HUES64 (cell line): ENCODE results near the gene SENP1.

Experiments used
- H3K27ac ChIP-seq: 2 replicates; pipeline ENCODE4 v1.7.0; 2013; ENCODE audit warnings: low read depth, low read length, inconsistent platforms
- H3K27me3 ChIP-seq: 2 replicates; pipeline ENCODE4 v1.6.1; 2013; ENCODE audit warnings: mild to moderate bottlenecking, low read length; ENCODE audit not compliant: insufficient read depth
- H3K36me3 ChIP-seq: 2 replicates; pipeline ENCODE4 v1.6.1; 2013; ENCODE audit warnings: mild to moderate bottlenecking, low read length; ENCODE audit not compliant: insufficient read depth
- H3K4me1 ChIP-seq: 2 replicates; pipeline ENCODE4 v1.6.1; 2013; ENCODE audit warnings: mild to moderate bottlenecking, low read length, moderate library complexity; ENCODE audit not compliant: insufficient read depth
- H3K4me3 ChIP-seq: 2 replicates; pipeline ENCODE4 v1.5.1; 2013; ENCODE audit warnings: mild to moderate bottlenecking, low read length, moderate library complexity
- H3K9ac ChIP-seq: 2 replicates; pipeline ENCODE4 v1.6.1; 2013; ENCODE audit warnings: mild to moderate bottlenecking, low read depth, low read length
- H3K9me3 ChIP-seq: 2 replicates; pipeline ENCODE4 v1.6.1; 2013; ENCODE audit warnings: low read depth, low read length; ENCODE audit not compliant: insufficient read depth
- WGBS: fragments of 150-250, 120-280 bp; methylation state at CpG from one replicate; pipeline ENCODE4 v1.1.7; 2013; ENCODE audit warnings: missing lambda C conversion rate; 5-methylcytosine and 5-hydroxymethylcytosine counted together

SENP1 gene

DNA sequence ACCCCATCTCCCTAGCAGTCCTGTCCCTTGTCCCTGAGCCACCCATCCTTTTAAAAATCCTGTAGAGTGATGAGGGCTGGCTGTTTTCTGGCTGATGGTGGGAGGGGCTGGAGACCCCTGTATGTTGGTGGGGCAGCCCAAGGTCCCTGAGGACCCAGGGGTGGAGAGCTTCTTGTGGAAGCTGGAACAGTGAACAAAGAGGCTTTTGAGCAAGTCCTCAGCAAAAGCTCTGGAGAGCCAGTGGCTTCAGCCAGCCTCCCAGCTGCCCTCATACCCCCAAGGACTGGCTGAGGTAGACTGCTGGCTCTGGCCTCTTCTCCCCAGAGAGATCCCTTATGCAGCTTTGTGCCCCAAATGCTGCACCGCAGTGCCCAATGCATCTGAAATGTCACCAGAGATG is 72.4 kb downstream of the SENP1 start:
- Histone ChIP-seq H3K27me3 (peaks cover 91% of the 10 kb centered on the region), H3K36me3 (no peaks in the 10 kb centered on the region)
- 100% methylated on average over 1 of the region's 1 CpG for WGBS

GRCh38 chr12:48032597-48032996 is 73.3 kb downstream of the SENP1 start:
- H3K4me1 ChIP-seq = peaks cover 22% of the 10 kb centered on the region
- H3K9ac ChIP-seq = no peak overlapping the region
- no peak overlapping the region for H3K4me3 ChIP-seq
- no peaks in the 10 kb centered on the region for H3K9me3 ChIP-seq
- H3K36me3 ChIP-seq = no peaks in the 10 kb centered on the region
- WGBS = 90% methylated on average over 1 of the region's 1 CpG
- H3K27me3 ChIP-seq = peaks cover 91% of the 10 kb centered on the region
- no peak overlapping the region for H3K27ac ChIP-seq

More for the DNA sequence above, 72.4 kb downstream of the SENP1 start:
- H3K27ac ChIP-seq = no peak overlapping the region
- H3K4me3 ChIP-seq = no peak overlapping the region
- H3K9me3 ChIP-seq = no peaks in the 10 kb centered on the region
- H3K4me1 ChIP-seq = peaks cover 26% of the 10 kb centered on the region
- H3K9ac ChIP-seq = no peak overlapping the region

GRCh38 chr12:48031135-48031960 is 74.5 kb downstream of the SENP1 start:
- H3K27me3 ChIP-seq = peaks cover 99% of the 10 kb centered on the region

GRCh38 chr12:48030173-48030650 is 75.7 kb downstream of the SENP1 start:
- Histone ChIP-seq H3K9ac (no peak overlapping the region), H3K4me3 (no peak overlapping the region), H3K36me3 (no peaks in the 10 kb centered on the region), H3K4me1 (peaks cover 17% of the 10 kb centered on the region; the same call in 1 of the 2 replicates), H3K27me3 (peaks cover 100% of the 10 kb centered on the region), H3K9me3 (no peaks in the 10 kb centered on the region), H3K27ac (no peak overlapping the region)
- 71% methylated on average over 4 of the region's 4 CpGs for WGBS

More at GRCh38 chr12:48031135-48031960, 74.5 kb downstream of the SENP1 start:
- Histone ChIP-seq H3K4me1 (peaks cover 17% of the 10 kb centered on the region; the same call in 1 of the 2 replicates), H3K36me3 (no peaks in the 10 kb centered on the region), H3K9ac (no peak overlapping the region), H3K27ac (no peak overlapping the region), H3K9me3 (no peaks in the 10 kb centered on the region), H3K4me3 (no peak overlapping the region)
- 89% methylated on average over 12 of the region's 12 CpGs for WGBS

GRCh38 chr12:48029491-48030172 is 76.2 kb downstream of the SENP1 start:
- no peaks in the 10 kb centered on the region for H3K9me3 ChIP-seq
- WGBS = 65% methylated on average over 8 of the region's 8 CpGs
- H3K4me3 ChIP-seq = no peak overlapping the region
- peaks cover 100% of the 10 kb centered on the region for H3K27me3 ChIP-seq
- no peak overlapping the region for H3K27ac ChIP-seq
- H3K9ac ChIP-seq = no peak overlapping the region
- H3K4me1 ChIP-seq = peaks cover 21% of the 10 kb centered on the region; the same call in 1 of the 2 replicates
- H3K36me3 ChIP-seq = no peaks in the 10 kb centered on the region

- Histone ChIP-seq H3K27me3 (peaks cover 100% of the 10 kb centered on the region), H3K9ac (no peak overlapping the region), H3K9me3 (no peaks in the 10 kb centered on the region), H3K4me1 (peaks cover 23% of the 10 kb centered on the region; the same call in 1 of the 2 replicates), H3K27ac (no peak overlapping the region), H3K4me3 (no peak overlapping the region), H3K36me3 (no peaks in the 10 kb centered on the region)
- 78% methylated on average over 5 of the region's 5 CpGs for WGBS
Measured at GRCh38 chr12:48028541-48029431, 77.1 kb downstream of the SENP1 start.

DNA sequence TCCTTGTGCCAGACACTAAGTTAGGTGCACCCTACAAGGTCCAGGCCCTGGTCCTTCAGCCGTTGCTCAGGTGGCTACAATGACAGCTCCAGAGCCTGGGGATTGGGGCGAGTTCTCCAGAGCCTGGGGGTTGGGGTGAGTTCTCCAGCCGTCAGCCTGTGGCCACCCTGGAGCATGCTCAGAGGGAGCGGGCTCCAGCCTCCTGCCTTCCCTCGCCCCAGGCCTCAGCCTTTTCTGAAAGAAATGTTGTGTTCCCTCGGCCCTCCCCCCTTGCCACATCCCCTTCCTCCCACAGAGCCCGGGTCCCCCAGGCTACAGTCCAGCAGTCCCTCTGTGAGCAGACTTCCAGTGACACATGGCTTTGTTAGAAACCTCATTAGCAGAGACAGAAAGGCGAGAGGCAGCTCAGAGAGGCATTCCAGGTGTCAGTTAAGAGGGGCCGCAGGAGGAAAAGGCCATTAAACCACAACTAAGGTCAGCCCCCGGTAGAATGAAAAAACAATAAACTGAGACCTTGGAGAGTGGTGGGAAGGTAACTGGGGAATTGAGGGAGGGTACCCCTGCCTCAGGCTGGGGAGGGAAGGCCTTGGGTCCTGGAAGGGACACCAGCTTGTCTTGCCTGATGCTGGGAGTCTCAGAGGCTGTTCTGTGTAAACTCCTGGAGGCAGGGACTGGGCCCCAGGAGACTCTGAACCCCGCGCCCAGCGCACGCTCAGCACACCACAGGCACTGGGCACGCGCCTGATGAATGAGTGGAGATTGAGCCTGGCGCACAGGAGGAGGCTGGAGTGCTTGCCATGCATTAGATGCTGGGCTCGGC is 78.5 kb downstream of the SENP1 start:
- H3K4me3 ChIP-seq = no peak overlapping the region
- H3K9ac ChIP-seq = no peak overlapping the region
- H3K27me3 ChIP-seq = peaks cover 100% of the 10 kb centered on the region
- 62% methylated on average over 18 of the region's 18 CpGs for WGBS
- peaks cover 37% of the 10 kb centered on the region for H3K4me1 ChIP-seq
- H3K9me3 ChIP-seq = no peaks in the 10 kb centered on the region
- no peak overlapping the region for H3K27ac ChIP-seq
- H3K36me3 ChIP-seq = no peaks in the 10 kb centered on the region

DNA sequence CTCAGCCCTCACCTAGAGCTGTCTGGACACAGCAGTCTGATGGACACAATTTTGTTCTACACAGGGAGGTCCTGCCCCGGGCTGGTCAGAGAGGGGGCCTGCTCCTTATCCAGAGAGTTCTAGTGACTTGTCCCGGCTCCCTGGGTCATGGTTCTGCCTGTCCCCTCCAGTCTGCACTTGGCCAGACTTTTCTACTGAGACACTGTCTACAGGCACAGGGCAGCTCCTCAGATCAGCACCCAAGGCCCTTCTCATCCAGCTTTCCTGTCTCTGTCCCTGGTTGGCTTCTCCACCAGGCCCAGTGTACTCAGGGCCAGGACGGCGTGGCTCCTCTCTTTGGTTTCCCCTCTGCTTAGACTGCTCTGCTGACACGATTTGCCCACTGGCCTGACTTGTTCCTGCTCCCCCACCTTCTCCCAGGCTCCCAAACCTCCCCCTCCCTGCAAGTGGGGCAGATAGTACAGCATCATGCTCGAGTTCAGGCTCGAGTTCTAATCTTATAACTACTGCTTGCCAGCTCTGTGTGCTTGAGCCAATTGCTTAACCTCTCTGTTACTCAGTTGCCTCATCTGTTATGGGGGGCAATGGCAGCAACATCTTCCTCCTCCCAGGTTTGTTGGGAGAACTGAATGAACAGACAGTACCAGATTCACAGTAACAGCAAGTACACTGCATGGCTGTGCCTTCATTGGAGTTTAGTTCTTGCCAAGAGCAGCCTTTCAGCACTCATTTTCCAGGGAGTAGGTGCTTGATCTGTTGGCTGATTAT is 79.6 kb downstream of the SENP1 start:
- 86% methylated on average over 7 of the region's 7 CpGs for WGBS
- Histone ChIP-seq H3K9me3 (no peaks in the 10 kb centered on the region), H3K9ac (no peak overlapping the region), H3K4me3 (no peak overlapping the region), H3K27me3 (peaks cover 98% of the 10 kb centered on the region), H3K4me1 (peaks cover 42% of the 10 kb centered on the region), H3K27ac (no peak overlapping the region), H3K36me3 (no peaks in the 10 kb centered on the region)

GRCh38 chr12:48025281-48025680 is 80.6 kb downstream of the SENP1 start:
- Histone ChIP-seq H3K9me3 (no peaks in the 10 kb centered on the region), H3K9ac (no peak overlapping the region), H3K4me1 (peaks cover 42% of the 10 kb centered on the region), H3K4me3 (no peak overlapping the region), H3K36me3 (no peaks in the 10 kb centered on the region), H3K27me3 (peaks cover 98% of the 10 kb centered on the region), H3K27ac (no peak overlapping the region)
- 44% methylated on average over 7 of the region's 7 CpGs for WGBS

DNA sequence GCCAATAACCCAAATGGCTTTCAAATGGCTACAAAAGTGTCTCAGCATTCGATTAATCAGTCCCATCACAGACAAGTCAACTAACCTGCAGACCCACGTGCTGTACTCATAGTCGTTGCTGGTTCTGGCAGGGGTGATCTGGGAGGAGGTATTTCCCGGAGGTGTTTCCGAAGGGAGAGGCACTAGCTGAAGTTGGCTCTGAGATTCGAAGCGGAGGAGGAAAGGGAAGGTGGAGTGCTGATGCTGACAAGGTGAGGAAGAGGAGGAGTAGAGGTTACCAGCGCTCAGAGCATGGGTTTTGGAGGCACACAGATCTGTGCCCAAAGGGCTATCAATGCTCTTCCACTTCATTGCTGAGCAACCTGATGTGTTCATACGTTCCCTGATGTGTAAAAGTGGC is 81.1 kb downstream of the SENP1 start:
- WGBS = 51% methylated on average over 9 of the region's 9 CpGs
- no peaks in the 10 kb centered on the region for H3K36me3 ChIP-seq

More for the DNA sequence above, 81.1 kb downstream of the SENP1 start:
- H3K4me1 ChIP-seq = peaks cover 38% of the 10 kb centered on the region
- H3K9me3 ChIP-seq = no peaks in the 10 kb centered on the region
- peaks cover 98% of the 10 kb centered on the region for H3K27me3 ChIP-seq
- no peak overlapping the region for H3K9ac ChIP-seq
- no peak overlapping the region for H3K27ac ChIP-seq
- no peak overlapping the region for H3K4me3 ChIP-seq
